ENCODE results near the gene SLCO1A2. TPM values are rescaled to one million over a fixed set of nuclear protein-coding genes. Genes with fewer than 3 reads are reported as not detected.
"Not testable (repeated sequence)": the region's sequence is repeated elsewhere in the genome, so short reads cannot be mapped to it uniquely, and the experiment has no call there.

SLCO1A2 gene, protein sequence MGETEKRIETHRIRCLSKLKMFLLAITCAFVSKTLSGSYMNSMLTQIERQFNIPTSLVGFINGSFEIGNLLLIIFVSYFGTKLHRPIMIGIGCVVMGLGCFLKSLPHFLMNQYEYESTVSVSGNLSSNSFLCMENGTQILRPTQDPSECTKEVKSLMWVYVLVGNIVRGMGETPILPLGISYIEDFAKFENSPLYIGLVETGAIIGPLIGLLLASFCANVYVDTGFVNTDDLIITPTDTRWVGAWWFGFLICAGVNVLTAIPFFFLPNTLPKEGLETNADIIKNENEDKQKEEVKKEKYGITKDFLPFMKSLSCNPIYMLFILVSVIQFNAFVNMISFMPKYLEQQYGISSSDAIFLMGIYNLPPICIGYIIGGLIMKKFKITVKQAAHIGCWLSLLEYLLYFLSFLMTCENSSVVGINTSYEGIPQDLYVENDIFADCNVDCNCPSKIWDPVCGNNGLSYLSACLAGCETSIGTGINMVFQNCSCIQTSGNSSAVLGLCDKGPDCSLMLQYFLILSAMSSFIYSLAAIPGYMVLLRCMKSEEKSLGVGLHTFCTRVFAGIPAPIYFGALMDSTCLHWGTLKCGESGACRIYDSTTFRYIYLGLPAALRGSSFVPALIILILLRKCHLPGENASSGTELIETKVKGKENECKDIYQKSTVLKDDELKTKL
- not detected for total RNA-seq
- under 1 TPM in 1 of 3 donors, not detected in 2; 0.01 TPM for polyA plus RNA-seq
- long read RNA-seq, donor 1, result 0 reads
- long read RNA-seq, donor 2, result 0 reads

DNA sequence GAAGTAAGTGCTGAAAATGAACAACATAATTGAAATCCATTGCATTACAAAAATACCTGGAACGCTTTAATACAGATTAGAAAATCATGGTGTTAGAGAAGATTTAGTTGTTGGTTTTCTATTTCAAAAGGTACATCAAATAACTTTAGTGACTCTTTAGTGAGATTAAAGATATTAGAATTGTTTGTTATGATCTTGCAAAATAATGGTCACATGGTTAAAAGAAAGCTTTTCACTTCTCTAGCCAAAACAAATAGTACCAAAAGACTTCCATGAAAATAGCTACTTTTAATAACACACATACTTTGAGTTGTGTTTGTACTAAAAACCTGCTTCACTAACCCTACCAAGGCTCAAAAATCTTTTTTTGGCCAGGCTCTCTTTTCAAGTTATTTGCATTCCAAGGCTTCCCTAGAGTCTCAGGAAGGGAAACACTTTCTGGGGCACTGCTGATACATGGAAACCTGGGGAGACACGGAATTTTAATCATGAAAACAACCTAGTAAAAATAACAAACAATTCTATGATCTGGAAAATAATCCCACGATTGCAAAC, at the start of gene SLCO1A2:
TSS of gene SLCO1A2 (minus strand) at position 147 of the 555 bp plus-strand sequence. CDS start 270 bp downstream, outside the sequence.
- Histone ChIP-seq H3K4me1 (no peaks in the 10 kb centered on the region), H3K4me3 (no peak within 1 kb of the TSS), H3K27me3 (ENCODE audit: insufficient read depth in 3 of 3, low read length in 2 of 3) (no peaks in the 10 kb centered on the region), H3K36me3 (ENCODE audit: insufficient read depth in 1 of 2, low read depth in 1 of 2) (no peaks in the 10 kb centered on the region), H3K27ac (no peak within 1 kb of the TSS), H3K9me3 (no peaks in the 10 kb centered on the region)
- DNase-seq, result no peak
- intact Hi-C loops (cut with DNase I), result no loop called here
- no peak for ATAC-seq
- 63 to 72% (median 67%) methylated on average over 3 of the region's 3 CpGs for WGBS, 3 donors
- TF ChIP-seq, protein P1, sequence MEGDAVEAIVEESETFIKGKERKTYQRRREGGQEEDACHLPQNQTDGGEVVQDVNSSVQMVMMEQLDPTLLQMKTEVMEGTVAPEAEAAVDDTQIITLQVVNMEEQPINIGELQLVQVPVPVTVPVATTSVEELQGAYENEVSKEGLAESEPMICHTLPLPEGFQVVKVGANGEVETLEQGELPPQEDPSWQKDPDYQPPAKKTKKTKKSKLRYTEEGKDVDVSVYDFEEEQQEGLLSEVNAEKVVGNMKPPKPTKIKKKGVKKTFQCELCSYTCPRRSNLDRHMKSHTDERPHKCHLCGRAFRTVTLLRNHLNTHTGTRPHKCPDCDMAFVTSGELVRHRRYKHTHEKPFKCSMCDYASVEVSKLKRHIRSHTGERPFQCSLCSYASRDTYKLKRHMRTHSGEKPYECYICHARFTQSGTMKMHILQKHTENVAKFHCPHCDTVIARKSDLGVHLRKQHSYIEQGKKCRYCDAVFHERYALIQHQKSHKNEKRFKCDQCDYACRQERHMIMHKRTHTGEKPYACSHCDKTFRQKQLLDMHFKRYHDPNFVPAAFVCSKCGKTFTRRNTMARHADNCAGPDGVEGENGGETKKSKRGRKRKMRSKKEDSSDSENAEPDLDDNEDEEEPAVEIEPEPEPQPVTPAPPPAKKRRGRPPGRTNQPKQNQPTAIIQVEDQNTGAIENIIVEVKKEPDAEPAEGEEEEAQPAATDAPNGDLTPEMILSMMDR (IDR thresholded peaks at IDR 0.05), result no peak

DNA sequence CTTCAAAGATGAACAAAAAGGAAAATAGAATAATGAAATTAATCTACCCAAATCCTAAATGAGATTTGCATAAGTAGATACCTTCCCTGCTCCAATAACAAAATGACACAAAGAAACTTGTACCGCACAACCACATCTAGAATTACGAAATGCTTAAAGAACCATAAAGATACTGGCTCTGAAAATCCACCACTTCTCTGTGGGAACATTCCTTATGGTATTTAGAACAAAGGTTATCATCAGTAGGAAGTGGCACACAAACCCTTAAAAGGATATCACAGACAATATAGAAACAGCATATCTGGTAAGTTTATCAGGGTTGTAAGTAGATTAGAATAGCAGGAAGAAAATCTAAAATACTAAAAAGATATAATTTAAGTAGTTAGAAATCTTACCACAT, 49.5 kb upstream of the SLCO1A2 start:
- ATAC-seq (no peak), DNase-seq (no peak)
- no peaks in the 10 kb centered on the region for H3K4me1 ChIP-seq
- H3K4me3 ChIP-seq, result no peak overlapping the region
- no peak overlapping the region for H3K27ac ChIP-seq
- no peaks in the 10 kb centered on the region for H3K36me3 ChIP-seq (ENCODE audit: insufficient read depth in 1 of 2, low read depth in 1 of 2)
- TF ChIP-seq, protein P1 (IDR thresholded peaks at IDR 0.05), result no peak
- no peaks in the 10 kb centered on the region for H3K9me3 ChIP-seq
- 72 to 82% (median 76%) methylated on average over 2 of the region's 2 CpGs for WGBS, 3 donors
- intact Hi-C loops (cut with DNase I), result no loop called here
- H3K27me3 ChIP-seq (ENCODE audit: insufficient read depth in 3 of 3, low read length in 2 of 3), result peaks cover 0 to 3% (median 0%) of the 10 kb centered on the region in 3 donors

DNA sequence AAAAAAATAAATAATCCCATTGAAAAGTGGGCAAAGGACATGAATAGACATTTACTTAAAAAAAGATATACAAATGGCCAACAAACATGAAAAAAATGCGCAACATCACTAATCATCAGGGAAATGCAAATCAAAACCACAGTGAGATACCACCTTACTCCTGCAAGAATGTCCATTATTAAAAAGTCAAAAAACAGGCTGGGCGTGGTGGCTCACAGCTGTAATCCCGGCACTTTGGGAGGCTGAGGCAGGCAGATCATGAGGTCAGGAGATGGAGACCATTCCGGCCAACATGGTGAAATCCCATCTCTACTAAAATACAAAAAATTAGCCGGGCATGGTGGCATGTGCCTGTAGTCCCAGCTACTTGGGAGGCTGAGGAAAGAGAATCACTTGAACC, 46.6 kb upstream of the SLCO1A2 start:
- intact Hi-C loops (cut with DNase I); H3K27me3 ChIP-seq (ENCODE audit: insufficient read depth in 3 of 3, low read length in 2 of 3); H3K4me1 ChIP-seq; DNase-seq; H3K9me3 ChIP-seq; ATAC-seq; H3K36me3 ChIP-seq (ENCODE audit: insufficient read depth in 1 of 2, low read depth in 1 of 2); H3K4me3 ChIP-seq; H3K27ac ChIP-seq: not testable (repeated sequence)
- WGBS, 3 donors, result 88 to 91% (median 89%) methylated on average over 5 of the region's 5 CpGs

DNA sequence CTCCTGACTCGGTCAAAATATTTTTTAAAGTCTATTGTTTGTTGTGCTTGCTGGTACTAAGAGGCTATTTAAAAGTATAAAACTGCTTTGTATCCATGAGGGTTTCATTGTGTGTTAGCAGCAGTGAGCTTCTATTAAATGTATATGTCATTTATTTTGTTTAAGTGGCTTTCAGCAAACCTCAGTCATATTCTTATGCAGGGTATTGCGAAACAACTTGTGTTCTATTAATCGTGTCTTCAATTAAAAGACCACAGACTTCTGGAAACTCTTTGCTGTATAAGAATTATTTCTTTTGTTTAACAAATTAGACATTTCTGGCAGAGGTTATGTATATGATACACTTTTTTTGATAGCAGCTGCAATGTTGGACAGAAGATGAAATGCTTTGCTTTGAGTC, 44.5 kb upstream of the SLCO1A2 start:
- TF ChIP-seq, protein P1 (IDR thresholded peaks at IDR 0.05), result no peak
- H3K27me3 ChIP-seq (ENCODE audit: insufficient read depth in 3 of 3, low read length in 2 of 3), result peaks cover 0 to 3% (median 0%) of the 10 kb centered on the region in 3 donors
- 84 to 92% (median 86%) methylated on average over 3 of the region's 3 CpGs for WGBS, 3 donors
- no peaks in the 10 kb centered on the region for H3K9me3 ChIP-seq
- no peak for ATAC-seq
- H3K27ac ChIP-seq, result no peak overlapping the region
- intact Hi-C loops (cut with DNase I), result no loop called here
- no peaks in the 10 kb centered on the region for H3K4me1 ChIP-seq
- no peaks in the 10 kb centered on the region for H3K36me3 ChIP-seq (ENCODE audit: insufficient read depth in 1 of 2, low read depth in 1 of 2)
- no peak overlapping the region for H3K4me3 ChIP-seq
- DNase-seq, result no peak

DNA sequence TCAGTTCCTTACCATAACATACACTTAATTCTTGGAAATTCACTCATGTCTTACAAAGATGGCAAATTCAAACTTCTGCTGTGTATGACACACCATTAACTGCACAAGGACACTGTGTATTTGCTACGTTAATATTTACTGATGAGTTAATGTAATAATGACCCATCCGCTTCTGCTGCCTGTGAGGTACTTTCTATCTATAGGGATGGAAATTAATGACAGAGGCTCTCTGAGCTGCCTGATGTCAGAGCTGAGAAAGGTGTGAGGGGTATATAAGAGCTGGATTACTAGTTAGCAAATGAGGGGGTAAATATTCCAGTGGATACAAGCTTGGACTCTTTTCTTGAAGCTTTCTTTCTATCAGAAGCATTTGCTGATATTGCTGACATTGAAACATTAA, 37.9 kb upstream of the SLCO1A2 start, which contains the start of gene IAPP:
TSS of gene IAPP (plus strand) at position 301 of the 400 bp plus-strand sequence. CDS start 450 bp downstream, outside the sequence.
- H3K4me1 ChIP-seq, result no peaks in the 10 kb centered on the region
- intact Hi-C loops (cut with DNase I), result no loop called here
- no peak within 1 kb of the TSS for H3K4me3 ChIP-seq
- H3K27me3 ChIP-seq (ENCODE audit: insufficient read depth in 3 of 3, low read length in 2 of 3), result no peaks in the 10 kb centered on the region
- WGBS, 3 donors, result 89% methylated on average over 2 of the region's 2 CpGs
- no peak for DNase-seq
- H3K36me3 ChIP-seq (ENCODE audit: insufficient read depth in 1 of 2, low read depth in 1 of 2), result no peaks in the 10 kb centered on the region
- H3K9me3 ChIP-seq, result no peaks in the 10 kb centered on the region
- H3K27ac ChIP-seq, result no peak within 1 kb of the TSS
- TF ChIP-seq, protein P1 (IDR thresholded peaks at IDR 0.05), result no peak
- no peak for ATAC-seq
